ENCODE results near the gene CRYAB.
A peak's percentile ranks its signal among the peaks of the same experiment; 100 is the strongest.

Gene CRYAB

DNA sequence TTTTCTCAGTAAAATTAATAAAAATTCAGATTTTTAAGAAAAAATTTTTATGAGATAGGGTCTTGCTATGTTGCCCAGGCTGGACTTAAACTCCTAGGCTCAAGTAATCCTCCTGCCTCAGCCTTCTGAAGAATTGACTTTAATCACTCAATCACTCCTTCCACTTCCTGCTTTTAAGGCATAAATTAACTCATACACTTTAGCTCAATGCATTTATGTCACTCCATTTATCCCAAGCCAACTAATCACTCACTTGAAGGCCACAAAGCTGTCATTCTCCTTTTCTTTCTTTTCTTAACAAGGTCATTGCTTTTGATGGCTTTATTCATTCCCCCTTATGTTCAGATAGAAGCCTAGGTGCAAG is 41.1 kb downstream of the CRYAB start:
- TF ChIP-seq, protein P1, sequence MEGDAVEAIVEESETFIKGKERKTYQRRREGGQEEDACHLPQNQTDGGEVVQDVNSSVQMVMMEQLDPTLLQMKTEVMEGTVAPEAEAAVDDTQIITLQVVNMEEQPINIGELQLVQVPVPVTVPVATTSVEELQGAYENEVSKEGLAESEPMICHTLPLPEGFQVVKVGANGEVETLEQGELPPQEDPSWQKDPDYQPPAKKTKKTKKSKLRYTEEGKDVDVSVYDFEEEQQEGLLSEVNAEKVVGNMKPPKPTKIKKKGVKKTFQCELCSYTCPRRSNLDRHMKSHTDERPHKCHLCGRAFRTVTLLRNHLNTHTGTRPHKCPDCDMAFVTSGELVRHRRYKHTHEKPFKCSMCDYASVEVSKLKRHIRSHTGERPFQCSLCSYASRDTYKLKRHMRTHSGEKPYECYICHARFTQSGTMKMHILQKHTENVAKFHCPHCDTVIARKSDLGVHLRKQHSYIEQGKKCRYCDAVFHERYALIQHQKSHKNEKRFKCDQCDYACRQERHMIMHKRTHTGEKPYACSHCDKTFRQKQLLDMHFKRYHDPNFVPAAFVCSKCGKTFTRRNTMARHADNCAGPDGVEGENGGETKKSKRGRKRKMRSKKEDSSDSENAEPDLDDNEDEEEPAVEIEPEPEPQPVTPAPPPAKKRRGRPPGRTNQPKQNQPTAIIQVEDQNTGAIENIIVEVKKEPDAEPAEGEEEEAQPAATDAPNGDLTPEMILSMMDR (IDR thresholded peaks at IDR 0.05; ENCODE audit: borderline replicate concordance, insufficient read depth, low read depth, low read length), result no peak

DNA sequence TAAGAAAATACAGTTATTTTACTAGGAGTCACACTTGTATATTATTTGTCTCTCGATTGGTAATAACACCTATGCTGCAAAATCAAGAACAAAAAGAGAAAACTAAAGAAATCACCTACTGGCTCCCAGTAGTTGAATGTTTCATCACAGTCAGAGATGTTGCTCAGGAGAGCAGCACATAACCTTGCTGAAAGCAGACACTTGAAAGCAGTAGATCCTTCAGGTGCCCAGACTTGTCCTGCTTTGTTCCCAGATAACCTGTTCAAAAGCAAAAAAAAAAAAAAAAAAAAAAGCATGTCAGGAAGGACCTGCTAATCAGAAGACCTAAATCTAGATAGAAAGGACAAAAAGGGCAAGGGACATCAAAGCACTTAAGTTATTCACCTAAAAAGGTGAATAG is 41.5 kb downstream of the CRYAB start:
- TF ChIP-seq, protein P1 (IDR thresholded peaks at IDR 0.05; ENCODE audit: borderline replicate concordance, insufficient read depth, low read depth, low read length), result no peak
- H3K4me3 ChIP-seq (ENCODE audit: low read depth, low read length), result no peak overlapping the region

More for the DNA sequence above, 41.1 kb downstream of the CRYAB start:
- H3K4me3 ChIP-seq (ENCODE audit: low read depth, low read length), result peak overlapping the region; percentile 87

DNA sequence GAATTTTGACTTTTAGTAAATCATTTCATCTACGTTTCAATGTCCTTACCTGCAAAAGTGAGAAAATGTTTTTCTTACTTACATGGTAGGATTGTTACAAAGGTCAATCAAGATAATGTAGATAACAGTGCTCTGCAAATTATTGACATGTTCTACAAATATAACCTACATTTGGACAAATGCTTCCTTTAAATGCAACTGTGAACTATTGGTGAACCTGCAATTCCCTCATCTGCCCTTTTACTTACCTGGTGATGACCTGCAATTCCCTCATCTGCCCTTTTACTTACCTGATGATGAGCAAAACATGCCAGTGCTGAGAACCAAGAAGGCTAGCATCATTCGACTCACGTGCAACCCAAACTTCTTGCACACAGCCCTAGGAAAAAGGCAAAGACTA is 51.3 kb downstream of the CRYAB start:
- TF ChIP-seq, protein P1 (IDR thresholded peaks at IDR 0.05; ENCODE audit: borderline replicate concordance, insufficient read depth, low read depth, low read length), result no peak
- H3K4me3 ChIP-seq (ENCODE audit: low read depth, low read length), result no peak overlapping the region

All from GM12875 (cell line).